ENCODE results near the gene DNAAF1. TPM values are rescaled to one million over a fixed set of nuclear protein-coding genes. Genes with fewer than 3 reads are reported as not detected.
A peak's percentile ranks its signal among the peaks of the same experiment; 100 is the strongest.
"Not testable (repeated sequence)": the region's sequence is repeated elsewhere in the genome, so short reads cannot be mapped to it uniquely, and the experiment has no call there.

DNAAF1 gene
- total RNA-seq, 1 donor, result under 0.01 TPM

DNA sequence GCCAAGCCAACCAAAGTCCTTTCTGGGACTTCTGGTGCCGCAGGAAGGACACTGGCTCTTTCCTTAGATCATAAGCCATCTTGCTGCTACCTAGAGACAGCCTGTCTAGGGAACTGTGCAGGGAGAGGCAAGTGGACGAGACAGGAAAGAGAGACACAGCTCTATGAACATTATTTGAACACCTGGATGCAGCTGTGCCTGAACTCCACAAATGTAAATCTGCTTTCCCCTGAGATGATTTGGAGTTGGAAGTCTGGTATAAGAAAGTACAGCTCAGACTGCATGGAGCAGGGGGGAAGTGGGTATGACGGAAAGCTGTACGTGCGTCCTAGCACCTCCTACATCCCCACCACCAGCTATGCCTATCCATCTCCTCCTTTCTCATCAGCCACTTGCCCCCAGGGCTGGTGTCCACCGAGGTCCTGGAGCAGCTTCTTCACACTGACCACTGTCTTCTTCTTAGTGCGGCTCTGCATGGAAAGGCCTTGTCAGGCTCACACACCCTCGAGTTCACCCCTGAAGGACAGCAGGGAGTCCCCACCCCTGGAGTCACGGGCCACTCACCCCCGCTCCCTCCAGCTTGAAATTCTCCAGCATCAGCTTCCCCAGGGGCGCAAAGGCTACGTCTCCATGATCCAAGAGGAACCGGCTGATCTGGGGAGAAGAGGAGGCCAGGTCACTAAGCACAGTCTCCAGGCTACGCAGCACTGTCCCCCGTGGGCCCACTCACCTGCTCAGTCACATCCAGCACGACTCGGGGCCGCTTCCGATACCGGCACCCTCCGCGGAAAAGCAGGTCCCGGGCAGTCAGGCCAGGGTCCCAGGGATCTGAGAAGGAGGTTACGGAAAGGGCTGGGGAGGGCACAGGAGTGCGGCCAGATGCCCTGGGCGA is 37.8 kb downstream of the DNAAF1 start:
- DNase-seq (ENCODE audit: low read depth in 2 of 3, low spot score in 2 of 3), result no peak

DNA sequence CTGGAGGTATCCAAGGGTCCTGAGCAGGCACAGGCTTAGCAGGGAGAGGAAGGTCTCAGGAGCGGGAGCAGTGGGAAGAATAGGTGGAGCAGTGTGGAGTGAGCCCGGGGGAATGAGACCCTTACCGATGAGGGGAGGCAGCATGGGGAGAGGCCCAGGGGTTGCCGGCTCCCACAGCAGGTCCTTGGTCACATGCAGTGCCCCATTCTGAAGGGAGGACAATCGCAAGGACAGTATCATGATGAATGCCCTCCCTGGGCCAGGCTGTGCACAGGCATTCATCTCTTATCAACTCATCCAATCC is 38.4 kb downstream of the DNAAF1 start:
- no peak for DNase-seq (ENCODE audit: low read depth in 2 of 3, low spot score in 2 of 3)

DNA sequence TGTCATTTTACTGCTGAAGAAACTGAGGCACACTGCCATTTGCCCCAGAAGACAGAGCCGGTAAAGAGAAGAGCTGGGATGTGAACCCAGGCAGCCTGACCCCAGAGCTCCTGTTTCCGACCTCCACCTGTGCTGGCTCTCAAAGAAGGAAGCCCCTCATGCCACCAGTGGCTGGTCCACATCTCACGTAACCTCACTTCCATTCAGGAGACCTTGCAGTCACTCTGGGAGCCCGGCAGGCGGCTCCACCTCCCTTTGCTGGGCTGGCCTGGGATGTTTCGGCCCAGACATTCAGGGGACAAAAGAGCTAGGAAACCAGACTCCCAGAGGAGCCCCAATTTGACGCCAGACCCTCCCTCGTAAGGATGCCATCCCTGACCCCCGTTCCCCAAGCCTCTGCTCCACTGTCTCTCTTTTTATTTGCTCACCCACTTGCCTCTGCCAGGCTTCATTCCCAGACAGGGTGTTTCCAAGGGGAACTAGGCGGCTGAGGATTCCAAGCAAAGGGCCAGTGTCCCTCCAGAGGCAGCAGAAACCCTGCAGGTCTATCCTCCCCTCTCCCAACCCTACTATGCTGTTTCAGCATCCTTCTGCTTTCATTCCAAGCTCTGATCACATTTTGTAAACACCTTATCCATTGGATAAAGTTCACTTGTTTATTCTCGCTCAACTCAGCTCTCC is 38.9 kb downstream of the DNAAF1 start:
- no peak for DNase-seq (ENCODE audit: low read depth in 2 of 3, low spot score in 2 of 3)

DNA sequence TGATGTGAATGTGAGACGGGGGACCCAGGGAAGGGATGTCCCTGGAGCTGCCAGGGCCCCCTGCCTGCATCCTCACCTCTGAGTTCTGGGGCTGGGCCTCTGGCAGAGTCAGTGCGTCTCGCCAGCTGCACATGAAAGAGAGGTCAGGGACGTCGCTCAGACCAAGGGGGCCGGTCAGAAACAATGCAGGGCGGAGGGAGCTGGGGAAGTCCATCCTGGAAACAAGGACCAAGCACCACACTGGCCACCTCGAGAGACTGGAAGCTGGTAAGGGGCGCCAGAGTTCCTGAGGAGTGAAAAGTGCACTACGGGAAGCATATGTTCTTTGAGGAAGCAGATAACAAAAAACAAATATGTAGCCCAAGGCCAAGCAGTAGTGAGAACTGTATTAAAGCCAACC is 39.7 kb downstream of the DNAAF1 start:
- DNase-seq (ENCODE audit: low read depth in 2 of 3, low spot score in 2 of 3), result no peak

DNA sequence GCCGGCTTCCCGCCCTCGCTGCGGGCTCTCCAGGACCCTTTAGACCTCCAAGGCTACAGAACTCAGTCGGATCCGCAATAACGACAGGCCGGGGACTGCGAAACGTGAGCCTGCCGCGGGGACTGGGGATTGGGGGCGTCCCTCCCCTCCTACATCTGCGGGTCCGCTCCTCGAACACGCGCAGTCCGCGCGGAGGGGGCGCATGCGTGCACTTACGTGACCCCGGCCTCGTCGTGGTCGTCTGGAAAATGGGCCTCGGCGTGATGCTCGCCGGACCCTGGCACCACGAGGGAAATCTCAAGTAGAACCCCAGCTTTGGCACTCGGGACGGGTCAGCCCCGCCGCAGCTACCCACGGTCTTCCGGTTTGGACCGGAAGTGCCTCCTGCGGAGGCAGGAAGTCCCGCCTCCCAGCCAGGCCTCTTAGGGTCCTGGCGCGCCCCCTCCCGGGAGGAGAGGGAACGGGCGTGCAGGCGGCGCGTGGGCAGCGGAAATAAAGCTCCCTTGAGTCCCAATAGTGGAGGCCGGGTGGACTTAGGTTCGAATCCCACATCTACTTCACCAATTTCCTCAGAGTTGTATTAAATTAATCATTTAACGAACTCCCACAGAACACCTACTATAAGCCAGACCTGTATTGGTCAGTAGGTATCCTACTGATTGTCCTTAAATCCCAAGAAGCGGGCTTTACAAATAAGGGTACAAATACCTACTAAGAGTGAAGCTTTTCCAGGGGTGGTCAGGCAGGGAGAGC is 41.8 kb downstream of the DNAAF1 start, which contains the start of gene TAF1C:
Gene TAF1C, minus strand, starts transcription at position 373 of the 753 bp plus-strand sequence. CDS start 2,069 bp downstream, outside the sequence.
- peak; percentile 93 to 95 (median 95) for DNase-seq (ENCODE audit: low read depth in 2 of 3, low spot score in 2 of 3)

DNA sequence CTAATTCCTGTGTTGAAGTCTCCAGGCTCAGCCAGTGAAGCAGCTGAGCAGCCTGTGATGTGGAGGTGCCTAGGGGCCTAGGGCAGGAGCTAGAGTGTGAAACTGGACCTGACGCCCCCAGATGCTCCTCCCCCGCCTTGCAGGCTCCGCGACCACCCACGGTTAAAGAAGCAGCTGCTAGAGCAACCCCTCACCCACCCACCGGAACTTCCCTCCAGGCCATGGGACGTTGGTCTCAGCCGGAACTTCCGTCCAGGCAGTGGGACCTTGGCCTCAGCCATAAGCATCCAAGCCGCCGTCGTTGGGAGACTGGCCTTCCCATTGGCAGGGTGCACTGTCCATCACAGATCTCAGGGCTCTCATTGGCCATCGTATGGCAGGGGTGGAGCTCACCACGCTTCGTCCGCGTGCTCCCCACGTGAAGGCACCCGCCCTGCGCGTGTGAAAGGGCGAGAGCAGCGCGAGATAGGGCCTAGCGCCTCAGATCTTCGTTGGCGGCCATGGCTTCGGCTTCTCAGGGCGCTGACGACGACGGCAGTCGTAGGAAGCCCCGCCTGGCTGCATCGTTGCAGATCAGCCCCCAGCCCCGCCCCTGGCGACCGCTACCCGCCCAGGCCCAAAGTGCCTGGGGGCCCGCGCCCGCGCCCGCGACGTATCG is 45.8 kb downstream of the DNAAF1 start, which contains the start of gene ADAD2:
Gene ADAD2, plus strand, starts transcription at position 427 of the 658 bp plus-strand sequence. Its CDS starts 74 bp downstream, at position 501.
- DNase-seq (ENCODE audit: low read depth in 2 of 3, low spot score in 2 of 3), result no peak

DNA sequence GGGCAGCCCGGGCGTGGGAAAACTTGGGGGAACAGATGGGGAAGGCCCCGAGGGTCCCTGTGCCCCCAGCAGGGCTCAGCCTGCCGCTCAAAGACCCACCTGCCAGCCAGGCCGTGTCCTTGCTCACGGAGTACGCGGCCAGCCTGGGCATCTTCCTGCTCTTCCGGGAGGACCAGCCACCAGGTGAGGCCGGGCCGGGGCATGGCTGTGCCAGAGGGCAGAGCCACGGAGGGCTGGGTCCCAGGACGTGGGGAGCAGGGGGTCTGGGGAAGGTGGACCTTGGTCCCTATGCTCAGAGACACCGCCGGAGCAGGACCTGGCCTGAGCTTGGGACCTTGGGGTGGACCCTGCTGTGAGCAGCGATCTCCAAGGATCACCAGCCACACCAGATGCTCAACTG is 46.4 kb downstream of the DNAAF1 start:
- DNase-seq (ENCODE audit: low read depth in 2 of 3, low spot score in 2 of 3), result no peak

DNA sequence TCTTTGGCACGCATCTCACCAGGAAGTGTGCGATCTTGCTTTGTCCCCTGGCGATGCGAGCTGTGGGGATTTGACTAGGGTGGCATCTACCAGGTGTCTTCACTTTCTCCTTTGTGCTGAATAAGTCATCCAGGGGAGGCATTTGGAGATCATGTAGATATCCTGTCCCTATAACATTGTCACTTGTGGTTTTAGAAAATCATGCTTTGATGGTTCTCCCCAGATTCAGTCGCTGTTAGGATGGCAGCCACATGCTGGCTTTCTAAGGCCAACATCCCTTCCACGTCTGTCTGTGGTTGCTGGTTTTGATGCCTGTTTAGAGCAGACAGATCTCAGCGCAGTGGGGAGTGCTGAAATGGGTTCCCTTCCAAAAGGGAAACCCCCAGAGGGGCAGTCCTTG is 48.4 kb downstream of the DNAAF1 start:
- DNase-seq (ENCODE audit: low read depth in 2 of 3, low spot score in 2 of 3), result no peak

DNA sequence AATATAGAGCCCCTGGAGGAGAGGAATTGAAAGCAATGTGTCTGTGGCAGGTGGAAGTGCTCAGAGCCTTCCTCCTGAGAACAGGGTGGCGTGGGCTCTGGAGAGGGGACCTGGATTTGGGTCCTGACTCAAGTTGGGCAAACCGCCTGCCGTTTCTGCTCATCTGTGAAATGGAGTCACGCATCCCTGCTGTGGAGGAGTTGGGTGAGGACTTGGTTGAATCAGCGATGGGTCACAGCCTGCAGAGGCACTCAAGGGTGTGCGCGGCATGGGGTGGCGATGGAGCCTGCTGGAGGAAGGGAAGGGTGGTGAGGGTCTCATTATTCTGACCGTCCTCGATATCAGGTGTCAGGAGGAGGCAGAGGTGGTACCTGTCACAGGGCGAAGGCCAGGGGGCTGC is 48.9 kb downstream of the DNAAF1 start:
- DNase-seq (ENCODE audit: low read depth in 2 of 3, low spot score in 2 of 3), result no peak

DNA sequence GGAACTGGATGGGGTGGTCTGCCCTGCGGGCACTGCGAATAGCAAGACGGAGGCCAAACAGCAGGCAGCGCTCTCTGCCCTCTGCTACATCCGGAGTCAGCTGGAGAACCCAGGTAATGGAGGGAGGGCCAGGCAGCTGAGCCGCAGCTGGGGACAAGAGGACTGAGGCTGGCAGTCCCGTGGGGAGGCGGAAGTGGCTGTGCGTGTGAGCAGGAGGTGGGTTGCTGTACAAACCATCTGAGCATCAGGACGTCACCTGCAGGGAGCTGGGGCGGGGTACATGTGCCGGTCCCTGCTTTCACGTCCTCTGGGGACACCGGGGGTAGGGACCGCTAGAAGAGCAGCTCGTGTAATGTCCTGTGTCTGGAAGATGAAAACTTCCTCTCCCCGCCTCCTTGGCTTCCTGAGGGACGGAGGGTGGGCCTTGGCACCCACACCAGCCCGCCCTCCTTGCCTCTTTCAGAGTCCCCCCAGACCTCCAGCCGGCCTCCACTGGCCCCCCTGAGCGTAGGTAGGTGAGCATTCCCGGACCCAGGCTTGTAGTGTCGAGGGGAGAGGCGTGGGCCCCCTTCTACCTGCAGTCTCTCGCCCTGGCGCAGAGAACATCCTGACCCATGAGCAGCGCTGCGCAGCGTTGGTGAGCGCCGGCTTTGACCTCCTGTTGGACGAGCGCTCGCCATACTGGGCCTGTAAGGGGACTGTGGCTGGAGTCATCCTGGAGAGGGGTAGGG is 49.5 kb downstream of the DNAAF1 start:
- DNase-seq (ENCODE audit: low read depth in 2 of 3, low spot score in 2 of 3), result peak in 2 of 3 donors; percentile 33 to 54

DNA sequence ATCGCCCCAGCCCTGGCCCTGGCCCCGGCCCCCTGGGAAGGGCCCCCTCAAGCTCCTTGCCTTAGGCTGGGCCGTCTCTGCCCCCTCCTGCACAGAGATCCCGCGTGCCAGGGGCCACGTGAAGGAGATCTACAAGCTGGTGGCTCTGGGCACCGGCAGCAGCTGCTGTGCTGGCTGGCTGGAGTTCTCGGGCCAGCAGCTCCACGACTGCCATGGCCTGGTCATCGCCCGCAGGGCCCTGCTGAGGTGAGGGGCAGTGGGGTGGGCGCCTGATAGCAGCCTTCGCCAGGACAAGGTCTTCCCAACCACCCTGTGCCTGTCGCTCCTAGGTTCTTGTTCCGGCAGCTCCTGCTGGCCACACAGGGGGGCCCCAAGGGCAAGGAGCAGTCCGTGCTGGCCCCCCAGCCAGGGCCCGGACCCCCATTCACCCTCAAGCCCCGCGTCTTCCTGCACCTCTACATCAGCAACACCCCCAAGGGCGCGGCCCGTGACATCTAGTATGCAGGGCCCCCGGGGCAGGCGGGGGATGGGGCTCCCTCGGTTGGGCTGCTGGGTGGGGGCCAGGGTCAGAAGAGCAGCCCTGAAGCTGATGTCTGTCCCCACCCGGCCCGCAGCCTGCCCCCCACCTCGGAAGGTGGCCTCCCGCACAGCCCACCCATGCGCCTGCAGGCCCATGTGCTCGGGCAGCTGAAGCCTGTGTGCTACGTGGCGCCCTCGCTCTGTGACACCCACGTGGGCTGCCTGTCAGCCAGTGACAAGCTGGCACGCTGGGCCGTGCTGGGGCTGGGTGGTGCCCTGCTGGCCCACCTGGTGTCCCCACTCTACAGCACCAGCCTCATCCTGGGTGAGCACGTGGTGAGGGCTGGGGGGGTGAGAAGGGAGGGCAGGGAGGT is 50.3 kb downstream of the DNAAF1 start:
- no peak for DNase-seq (ENCODE audit: low read depth in 2 of 3, low spot score in 2 of 3)

DNA sequence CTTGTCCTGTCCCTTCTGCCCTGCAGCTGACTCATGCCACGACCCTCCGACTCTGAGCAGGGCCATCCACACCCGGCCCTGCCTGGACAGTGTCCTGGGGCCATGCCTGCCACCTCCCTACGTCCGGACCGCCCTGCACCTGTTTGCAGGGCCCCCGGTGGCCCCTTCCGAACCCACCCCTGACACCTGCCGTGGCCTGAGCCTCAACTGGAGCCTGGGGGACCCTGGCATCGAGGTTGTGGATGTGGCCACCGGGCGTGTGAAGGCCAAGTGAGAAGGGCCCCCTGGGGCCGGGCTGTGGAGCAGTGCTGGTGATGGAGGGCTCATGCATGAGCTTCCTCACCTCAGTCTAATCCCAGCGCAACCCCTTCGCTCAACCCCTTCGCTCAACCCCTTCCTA is 51.0 kb downstream of the DNAAF1 start:
- DNase-seq (ENCODE audit: low read depth in 2 of 3, low spot score in 2 of 3), result no peak

DNA sequence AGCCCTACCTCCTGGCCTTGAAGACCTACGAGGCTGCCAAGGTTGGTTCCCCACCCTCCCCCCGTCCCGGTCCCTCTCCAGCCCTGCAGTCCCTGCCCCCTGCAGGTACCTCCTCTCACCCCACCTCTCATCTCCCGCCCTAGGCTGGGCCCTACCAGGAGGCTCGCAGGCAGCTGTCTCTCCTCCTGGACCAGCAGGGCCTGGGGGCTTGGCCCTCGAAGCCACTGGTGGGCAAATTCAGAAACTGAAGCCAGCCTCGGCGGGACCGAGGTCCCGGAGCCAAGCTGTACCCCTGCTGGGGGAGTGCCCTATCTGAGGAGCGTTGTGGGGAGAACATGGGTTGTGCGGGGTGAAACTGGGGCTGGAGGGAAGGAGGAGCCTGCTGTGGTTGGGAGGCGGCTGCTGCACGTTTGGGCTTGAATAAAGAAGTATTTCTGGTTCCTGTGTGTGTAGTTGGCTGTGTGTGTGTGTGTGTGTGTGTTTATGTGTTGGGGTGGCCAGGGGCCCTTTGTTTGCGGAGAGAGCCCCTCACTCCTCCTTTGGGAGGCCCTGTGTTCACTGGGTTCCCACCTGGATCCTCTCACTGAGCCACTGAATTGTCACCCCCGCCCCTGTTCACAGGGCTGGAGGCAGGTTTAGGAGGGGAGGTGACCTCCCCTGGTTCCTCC is 51.8 kb downstream of the DNAAF1 start:
- no peak for DNase-seq (ENCODE audit: low read depth in 2 of 3, low spot score in 2 of 3)

DNA sequence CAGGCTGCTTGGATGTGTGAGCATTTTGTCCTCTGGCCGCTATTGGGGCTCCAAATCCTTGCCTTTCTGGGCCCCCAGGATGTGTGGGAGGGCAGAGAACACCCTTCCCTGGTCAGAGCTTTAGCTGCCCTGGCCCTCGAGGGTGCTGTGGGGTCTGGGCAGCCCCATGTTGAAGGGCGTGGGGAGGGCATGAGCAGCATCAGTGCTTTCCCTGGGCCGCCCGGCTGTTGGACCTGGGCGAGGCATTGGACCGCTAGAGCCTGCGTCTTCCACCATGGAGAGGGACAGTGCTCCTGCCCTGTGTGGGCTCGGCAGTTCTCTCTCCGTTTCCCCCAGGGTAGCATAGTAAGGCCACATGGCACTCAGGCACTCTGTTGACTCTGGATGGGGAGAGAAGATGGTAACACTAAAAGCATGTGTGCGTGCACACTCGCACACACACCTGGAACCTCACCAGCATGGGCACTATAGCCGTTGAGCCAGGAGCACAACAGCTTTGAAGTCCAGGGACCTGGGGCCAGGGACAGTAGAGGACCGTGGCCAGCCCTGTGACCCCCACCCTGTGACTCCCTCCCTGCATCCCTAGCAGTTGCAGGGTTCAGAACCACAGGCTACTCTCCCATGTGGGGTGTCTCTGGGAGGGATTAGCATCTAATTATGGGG is 52.5 kb downstream of the DNAAF1 start:
- no peak for DNase-seq (ENCODE audit: low read depth in 2 of 3, low spot score in 2 of 3)

DNA sequence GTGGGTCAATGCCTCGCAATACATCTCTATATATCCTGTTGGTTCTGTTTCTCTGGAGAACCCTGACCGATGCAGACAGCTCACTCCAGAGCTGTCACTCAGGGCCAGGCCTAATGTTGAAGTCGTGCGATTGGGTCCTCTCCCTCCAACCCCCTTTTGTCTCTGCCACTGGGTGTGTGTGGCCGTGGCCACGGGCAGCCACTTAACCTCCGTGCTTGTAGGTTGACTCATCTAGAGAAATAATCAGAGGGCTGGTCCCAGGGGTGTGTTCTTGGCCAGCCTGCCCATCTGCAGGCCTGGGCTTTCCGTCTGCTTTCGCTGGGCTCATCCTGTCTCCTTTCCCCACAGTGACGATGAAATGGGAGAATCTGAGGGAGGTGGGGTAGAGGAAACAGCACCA is 53.3 kb downstream of the DNAAF1 start:
- no peak for DNase-seq (ENCODE audit: low read depth in 2 of 3, low spot score in 2 of 3)

DNA sequence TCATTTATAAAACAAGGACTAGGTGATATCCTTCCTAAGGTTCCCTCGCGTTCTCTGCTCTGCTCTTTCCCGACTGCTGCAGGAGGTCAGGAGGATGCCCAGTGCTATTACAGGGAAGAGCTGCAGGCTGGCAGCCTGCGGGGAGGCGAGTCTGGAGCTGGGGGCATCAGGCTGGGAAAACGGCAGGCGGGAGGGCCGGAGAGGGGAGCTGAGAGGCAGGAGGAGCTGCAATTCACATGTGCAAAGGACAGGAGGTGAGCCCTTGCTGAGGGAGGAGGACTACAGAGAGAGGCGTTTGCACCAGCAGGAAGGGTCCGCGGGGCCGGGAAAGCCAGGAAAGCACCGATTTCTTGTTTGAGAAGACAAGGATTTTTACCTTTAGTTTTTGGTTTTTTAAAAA is 54.0 kb downstream of the DNAAF1 start:
- no peak for DNase-seq (ENCODE audit: low read depth in 2 of 3, low spot score in 2 of 3)

DNA sequence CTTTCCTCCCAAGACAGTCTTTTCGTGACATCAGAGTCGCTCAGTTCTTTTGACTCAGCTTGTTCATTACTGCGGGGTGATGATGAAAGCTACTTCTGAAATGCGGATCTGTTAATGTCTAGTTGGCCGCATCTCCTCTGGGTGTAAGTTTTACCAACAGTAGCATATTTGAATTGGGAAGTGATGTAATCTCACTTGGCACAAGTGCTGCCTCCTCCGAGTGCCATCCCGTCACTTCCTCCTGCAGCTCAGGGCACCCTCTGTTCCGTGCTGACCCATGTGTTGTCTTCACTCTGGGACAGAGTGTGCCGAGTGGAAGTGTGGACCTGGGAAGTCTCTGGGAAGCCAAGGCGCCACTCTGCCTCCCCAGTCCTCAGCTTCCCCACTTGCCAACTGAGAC is 54.8 kb downstream of the DNAAF1 start:
- DNase-seq (ENCODE audit: low read depth in 2 of 3, low spot score in 2 of 3), result no peak

DNA sequence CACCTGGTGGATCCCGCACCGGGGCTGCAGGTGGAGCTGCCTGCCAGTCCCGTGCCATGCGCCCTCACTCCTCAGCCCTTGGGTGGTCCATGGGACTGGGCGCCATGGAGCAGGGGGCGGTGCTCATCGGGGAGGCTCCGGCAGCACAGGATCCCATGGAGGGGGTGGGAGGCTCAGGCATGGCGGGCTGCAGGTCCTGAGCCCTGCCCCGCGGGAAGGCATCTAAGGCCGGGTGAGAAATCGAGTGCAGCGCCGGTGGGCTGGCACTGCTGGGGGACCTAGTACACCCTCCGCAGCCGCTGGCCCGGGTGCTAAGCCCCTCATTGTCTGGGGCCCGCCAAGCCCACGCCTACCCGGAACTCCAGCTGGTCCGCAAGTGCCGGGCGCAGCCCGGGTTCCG is 59.4 kb downstream of the DNAAF1 start:
- DNase-seq (ENCODE audit: low read depth in 2 of 3, low spot score in 2 of 3), result not testable (repeated sequence)

All from hematopoietic multipotent progenitor cell (in vitro differentiated cells).